Stimulated activated CD4-positive, alpha-beta T cell treated with anti-CD3 and anti-CD28 coated beads, Interleukin-2, amount 100 ng/mL, for 24 hours (primary cell): ENCODE data around the gene GNA12.
"Not testable (repeated sequence)": the region's sequence is repeated elsewhere in the genome, so short reads cannot be mapped to it uniquely, and the experiment has no call there.

Source experiments
- DNase-seq, 2 donors: peaks; one replicate each; pipeline ENCODE4 v3.0.0-alpha.2; 2020

The GNA12 gene

DNA sequence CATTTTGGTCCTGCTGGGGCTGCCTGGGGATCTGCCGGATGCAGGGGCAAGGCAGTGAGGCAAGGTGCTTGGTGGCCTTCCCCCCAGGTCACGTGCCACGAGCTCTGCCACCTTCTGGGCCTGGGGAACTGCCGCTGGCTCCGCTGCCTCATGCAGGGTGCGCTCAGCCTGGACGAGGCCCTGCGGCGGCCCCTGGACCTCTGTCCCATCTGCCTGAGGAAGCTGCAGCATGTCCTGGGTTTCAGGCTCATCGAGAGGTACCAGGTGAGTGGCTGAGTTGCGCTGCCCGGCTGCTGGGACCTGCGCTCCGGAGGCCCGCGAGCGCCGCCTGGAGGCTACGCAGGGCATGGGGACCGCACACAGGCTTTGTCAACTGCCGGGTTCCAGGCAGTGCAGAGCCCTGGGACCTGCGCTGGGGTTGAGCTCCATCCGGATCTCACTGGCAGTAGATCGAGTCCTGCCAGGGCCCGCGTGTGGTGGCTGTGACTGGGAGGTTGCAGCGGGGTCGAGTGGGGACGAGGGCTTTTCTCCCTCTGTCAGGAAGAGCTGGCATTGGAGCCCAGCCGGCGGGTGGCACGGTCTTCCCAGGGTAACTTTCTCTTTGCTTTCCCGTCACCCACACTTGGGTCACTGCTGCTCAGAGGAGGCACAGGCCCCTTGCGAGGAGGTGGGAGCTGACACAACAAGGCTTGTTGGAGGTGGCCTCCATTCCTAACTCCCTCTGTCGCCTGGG is 134.4 kb downstream of the GNA12 start:
- peak; percentile 79 to 85 for DNase-seq

DNA sequence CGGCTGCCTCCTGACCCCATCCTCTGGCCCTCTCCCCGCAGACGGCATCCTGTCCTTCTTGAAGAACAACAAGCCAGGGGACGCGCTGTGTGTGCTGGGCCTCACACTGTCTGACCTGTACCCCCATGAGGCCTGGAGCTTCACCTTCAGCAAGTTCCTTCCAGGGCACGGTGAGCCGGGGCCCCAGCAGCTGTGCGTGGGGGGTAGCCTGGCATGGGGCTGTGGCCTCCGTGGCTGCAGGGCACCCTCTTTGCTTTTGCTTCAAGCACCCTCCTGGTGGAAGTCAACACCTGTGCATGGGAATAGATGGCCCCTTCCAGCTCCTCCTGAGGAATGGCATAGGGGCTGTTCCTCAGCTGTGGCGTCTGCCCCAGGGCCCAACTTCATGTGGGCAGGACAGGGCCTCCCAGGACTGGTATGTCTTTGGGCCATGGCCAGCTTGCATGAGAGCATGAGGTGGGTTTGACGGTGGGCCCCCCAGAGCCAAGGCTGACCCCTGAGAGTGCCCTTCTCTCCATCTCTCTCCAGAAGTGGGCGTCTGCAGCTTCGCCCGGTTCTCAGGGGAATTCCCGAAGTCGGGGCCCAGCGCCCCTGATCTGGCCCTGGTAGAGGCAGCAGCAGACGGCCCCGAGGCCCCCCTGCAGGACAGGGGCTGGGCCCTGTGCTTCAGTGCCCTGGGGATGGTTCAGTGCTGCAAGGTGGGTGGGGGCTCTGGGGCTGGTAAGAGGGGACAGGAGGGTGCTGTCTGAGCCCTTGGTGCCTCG is 135.4 kb downstream of the GNA12 start:
- DNase-seq, result no peak

DNA sequence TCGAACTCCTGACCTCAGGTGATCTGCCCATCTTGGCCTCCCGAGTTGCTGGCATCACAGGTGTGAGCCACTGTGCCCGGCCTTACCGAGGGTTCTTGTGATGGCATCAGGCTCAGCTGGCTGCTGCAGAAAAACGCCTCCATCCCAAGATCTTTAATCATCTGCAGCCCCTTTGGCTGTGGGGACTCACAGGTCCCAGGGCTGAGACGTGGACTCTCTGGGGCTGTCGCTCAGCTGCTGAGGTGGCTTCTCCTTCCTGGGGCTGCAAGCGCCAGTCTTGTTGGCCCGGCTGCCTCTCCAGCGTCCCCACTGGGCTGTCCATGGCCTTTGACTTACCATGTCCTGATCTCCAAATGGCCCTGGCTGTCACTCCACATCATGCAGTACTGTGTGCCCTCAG is 136.1 kb downstream of the GNA12 start:
- no peak for DNase-seq

DNA sequence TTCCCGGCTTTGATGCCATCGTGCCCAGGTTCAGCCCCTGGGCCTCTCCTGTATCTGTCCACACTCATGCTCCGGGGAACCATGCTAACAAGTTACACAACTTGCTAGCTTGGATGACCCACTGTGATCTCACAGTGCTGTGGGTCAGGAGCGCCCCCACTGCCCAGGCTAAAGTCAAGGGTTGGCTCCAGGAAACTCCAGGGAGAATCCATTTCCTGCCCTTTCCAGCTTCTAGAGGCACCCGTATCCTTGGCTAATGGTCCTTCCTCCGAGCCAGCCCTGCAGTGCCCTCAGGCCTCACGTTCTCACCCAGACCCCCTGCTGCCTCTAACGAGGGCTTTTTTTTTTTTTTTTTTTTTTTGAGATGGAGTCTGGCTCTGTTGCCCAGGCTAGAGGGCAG is 136.6 kb downstream of the GNA12 start:
- DNase-seq, result no peak

GRCh38 chr7:2706685-2707126 is 137.4 kb downstream of the GNA12 start:
- DNase-seq, result no peak

DNA sequence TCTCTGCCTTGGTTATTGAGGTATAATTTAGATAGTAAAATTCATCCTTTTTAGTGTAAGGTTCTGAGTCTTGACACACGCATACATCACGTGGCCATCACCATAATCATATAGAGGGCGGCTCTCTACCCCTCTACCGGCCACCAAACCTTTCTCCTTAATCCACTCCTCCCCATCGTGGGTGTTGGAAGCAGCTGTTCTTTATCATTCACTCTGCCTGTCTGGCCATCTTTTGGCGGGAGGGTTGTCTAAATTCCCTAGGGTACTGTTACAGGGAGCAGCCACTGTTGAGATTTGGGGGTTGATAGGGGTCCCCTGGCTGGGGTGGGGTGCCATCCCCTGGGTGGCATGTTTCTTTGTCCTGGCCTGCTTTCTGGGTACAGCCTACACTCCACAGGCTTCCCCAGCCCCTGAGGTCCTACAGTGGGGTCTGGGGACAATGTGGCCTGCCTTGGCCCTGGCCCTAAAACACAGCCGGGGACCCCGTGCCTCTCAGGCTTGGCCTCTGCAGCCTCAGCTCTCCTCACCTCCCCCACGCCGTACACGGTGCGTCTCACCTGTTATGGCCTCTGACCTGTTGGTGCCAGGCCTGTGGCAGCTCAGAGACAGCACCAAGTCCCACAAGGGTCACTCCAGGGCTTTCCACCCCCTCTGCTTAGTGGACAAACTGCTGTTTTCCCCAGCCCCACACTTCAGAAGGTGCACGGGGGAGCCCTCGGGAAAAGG is 138.6 kb downstream of the GNA12 start:
- DNase-seq, result no peak

GRCh38 chr7:2702594-2702957 is 141.5 kb downstream of the GNA12 start:
- DNase-seq, result no peak

DNA sequence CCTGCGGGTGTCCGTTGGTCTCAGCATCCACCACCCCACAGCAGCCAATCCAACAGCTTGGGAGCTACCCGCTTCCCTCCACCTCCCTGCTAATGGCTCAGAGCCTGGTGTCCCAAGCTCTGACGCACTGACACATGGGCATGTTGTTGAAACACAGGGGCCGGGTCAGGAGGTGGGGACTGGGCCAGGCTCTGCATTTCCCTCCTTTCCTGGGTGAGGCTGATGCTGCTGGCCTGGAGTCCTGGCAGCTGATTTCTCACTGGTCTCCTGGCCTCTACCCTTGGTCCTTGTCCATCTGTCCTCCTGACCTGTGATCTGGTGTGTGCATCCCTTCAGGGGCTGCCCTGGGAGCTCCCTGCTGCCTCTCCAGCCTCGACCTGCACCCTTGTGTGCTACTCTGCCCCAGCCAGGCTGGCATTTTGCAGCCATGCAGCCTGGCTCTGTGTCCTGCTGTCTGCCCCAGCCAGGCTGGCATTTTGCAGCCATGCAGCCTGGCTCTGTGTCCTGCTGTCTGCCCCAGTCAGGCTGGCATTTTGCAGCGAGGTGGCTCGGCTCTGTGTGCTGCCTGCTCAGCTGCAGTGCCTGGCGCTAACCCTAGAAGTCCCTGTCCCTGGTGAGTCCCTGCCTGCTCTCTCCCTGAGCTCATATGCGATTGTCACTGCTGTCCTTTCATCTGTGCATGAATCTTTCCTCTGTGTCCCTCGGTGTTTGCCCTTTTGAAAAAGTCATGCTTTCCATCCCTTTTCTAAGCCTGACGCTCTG is 142.1 kb downstream of the GNA12 start:
- no peak for DNase-seq

DNA sequence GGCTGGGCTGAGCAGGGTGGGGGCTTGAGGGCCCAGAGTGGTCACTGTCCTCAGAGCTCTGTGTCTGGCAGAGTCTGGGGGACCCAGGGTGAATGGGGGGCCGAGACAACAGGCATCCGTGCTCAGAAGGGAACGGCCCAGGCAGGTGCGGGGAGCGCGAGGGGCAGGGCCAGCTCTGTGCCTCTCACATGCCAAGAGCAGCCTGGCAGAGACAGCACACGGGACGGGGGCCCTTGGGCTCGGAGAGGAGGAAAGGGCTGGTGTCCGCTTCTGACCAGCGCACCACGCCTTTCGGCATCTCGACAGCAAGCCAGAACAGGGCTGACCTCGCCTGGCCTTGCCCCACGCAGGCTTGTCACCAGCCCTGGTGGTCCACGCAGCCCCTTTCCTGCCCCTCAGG is 142.7 kb downstream of the GNA12 start:
- no peak for DNase-seq

- DNase-seq, result no peak
Observed at GRCh38 chr7:2700141-2700850, 143.8 kb downstream of the GNA12 start.

- DNase-seq, result no peak
Observed at GRCh38 chr7:2699289-2699620, 144.9 kb downstream of the GNA12 start.

GRCh38 chr7:2698581-2699288 is 145.4 kb downstream of the GNA12 start:
- DNase-seq, result peak; percentile 53 to 66

- not testable (repeated sequence) for DNase-seq
Observed at GRCh38 chr7:2694122-2694436, 150.0 kb downstream of the GNA12 start.

DNA sequence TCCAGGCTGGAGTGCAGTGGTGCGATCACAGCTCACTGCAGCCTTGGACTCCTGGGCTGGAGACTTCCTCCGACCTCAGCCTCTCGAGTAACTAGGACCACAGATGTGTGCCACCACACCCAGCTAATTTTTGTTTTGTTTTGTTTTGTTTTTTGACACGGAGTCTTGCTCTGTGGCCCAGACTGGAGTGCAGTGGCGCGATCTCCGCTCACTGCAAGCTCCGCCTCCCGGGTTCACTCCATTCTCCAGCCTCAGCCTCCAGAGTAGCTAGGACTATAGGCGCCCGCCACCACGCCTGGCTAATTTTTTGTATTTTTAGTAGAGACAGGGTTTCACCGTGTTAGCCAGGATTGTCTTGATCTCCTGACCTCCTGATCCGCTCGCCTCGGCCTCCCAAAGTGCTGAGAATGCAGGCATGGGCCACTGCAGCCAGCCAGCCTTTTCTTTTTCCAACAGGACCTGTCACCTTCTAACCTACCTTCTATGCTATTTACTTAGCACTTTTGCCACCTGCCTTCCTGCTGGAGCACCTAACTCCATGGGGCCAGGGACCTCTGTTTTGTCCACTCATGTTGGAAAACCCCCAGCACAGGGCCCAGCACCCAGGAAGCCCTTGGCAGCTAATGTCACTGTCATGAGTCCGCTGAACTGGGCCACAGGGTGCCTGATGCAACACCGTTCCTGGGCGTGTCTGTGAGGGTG is 150.5 kb downstream of the GNA12 start:
- not testable (repeated sequence) for DNase-seq

DNA sequence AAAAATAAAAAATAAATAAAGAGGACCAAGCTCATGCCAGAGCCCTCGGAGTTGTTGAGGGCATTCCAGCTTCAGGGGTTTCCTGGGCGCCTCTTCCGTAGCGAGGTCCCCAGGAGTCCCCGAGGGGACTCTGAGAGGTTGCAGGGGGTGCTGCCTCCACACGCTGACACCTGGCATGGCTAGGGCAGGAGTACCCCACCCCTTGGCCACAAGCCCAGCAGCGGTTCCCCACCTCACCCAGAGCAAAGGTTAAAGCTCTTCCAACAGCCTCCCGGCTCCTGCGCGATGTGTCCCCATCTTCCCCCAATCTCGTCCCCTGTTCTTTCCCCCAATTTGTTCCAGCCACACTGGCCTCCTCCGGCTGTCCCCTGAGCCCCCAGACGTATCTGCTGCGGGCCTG is 151.6 kb downstream of the GNA12 start:
- DNase-seq, result no peak

DNA sequence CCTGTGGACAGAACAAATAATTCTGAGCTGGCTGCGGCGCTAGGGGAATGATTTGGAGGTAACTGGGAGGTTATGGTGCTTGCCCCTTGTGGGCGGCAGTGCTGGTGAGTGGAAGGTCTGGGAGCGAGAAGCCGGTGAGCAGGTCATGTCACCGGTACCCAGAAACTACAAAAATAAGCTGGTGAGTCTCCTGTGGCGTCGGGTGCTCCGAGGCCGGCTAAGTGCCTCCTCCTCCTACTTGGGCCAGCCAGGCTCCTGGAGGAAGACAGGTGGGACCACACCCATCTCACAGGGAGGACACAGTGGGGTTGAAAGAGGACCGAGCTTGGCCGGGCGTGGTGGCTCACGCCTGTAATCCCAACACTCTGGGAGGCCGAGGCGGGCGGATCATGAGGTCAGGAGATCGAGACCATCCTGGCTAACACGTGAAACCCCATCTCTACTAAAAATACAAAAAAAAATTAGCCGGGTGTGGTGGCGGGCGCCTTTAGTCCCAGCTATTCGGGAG is 152.1 kb downstream of the GNA12 start:
- not testable (repeated sequence) for DNase-seq

GRCh38 chr7:2691011-2691707 is 152.9 kb downstream of the GNA12 start:
- no peak for DNase-seq

DNA sequence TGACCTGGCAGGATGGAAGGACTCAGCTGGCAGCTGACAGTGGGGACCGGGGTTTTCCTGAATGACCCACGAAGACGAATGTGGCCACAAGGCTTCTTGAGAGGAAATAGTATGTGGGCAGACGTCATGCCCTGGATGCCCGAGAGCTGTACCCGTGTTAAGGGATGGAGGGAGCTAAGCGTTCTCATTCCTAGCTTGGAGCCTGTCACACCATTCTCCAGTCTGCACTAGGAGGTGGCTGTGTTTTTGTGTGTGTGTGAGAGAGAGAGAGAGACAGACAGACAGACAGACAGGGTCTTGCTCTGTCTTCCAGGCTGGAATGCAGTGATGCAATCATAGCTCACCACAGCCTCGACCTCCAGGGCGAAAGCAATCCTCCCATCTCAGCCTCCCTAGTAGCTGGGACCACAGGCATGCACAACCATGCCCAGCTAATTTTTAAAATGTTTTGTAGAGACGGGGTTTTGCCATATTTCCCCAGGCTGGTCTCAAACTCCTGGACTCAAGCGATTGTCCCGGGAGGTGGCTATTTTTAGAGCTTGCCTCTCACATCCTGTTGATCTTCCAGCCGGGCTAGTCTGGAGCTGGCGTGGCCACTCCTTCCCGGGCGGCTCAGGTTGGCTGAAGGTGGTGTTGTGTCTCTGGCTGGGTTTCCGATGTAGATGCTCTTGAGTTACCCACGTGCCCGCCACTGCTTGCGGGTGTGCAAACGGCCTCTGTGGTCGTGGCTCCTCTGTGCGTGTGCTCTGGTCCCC is 154.0 kb downstream of the GNA12 start:
- no peak for DNase-seq

DNA sequence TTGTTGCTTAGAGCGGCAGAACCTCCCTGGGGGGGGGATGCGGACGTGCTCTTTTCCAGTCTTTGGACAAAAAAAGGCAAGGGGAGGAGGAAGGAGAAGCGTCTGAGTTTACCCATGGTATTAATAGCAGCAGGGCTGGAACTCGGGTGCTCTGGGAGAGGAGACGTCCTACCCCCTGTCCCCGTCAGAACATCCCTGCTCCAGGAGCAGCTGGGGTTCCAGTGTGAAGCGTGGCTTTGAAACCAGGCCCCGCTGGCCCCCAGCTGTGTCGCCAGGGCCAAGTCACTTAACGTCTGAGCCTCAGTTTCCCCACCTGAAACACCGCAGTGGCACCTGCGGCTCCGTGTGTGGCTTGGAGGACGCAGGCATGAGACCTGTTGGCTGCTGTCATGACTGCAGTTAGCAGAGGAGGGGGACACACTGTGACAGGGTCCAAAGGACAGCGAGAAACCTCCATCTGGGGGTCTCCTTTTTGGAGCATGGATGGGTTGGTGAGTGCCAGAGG is 154.7 kb downstream of the GNA12 start:
- no peak for DNase-seq
